ENCODE data around the gene ZNF93. TPM values are rescaled to one million over a fixed set of nuclear protein-coding genes. Genes with fewer than 3 reads are reported as not detected.

Gene ZNF93
- total and polyA plus RNA-seq, 2 of the 13 experiments (the other 11 are each of a cell fraction or from before 2014, with no cell fraction given): 0.49 to 0.66 TPM

DNA sequence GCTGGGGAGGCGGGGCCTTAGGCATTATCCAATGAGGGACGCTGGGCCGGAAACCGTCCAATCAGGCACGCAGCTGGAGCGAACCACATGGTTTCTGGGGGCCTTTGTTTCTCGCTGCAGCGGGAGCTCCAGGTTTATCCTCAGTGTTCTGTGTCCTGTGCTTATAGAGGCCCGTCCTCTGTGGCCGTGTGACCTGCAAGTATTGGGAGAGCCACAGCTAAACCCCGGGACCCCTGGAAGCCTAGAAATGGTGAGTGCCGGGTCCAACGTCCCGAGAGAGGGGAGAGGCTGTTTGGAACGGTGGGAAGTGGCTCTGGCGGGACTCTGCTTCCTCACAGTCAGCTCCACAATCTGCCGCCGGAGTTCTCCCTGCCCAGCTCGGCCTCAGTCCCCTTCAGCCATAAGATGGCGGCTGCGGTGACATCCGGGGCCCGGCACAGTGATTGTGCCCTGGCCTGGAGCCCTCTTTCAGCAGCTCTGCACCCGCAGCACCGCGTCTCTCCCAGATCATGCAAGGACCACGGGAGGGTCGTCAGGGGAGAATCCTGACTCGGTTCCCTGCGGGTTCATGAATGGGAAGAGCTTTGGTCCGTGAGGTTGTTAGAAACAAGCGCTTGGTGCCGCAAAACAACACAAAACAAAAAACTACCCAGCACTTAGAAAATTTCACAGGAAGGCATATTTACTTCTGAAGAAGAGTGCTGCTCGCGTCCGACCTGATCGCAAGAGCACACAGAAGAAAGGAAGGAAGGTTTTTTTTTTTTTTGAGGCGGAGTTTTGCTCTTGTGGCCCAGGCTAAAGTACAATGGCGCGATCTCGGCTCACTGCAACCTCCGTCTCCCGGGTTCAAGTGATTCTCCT is 34.8 kb upstream of the ZNF93 start, which contains the start of gene ZNF253 (continued):
- TF ChIP-seq RFXAP (CRISPR knock-in tag; IDR thresholded peaks at IDR 0.05; ENCODE audit: borderline replicate concordance): peak; percentile 89
- TF ChIP-seq, protein P1, sequence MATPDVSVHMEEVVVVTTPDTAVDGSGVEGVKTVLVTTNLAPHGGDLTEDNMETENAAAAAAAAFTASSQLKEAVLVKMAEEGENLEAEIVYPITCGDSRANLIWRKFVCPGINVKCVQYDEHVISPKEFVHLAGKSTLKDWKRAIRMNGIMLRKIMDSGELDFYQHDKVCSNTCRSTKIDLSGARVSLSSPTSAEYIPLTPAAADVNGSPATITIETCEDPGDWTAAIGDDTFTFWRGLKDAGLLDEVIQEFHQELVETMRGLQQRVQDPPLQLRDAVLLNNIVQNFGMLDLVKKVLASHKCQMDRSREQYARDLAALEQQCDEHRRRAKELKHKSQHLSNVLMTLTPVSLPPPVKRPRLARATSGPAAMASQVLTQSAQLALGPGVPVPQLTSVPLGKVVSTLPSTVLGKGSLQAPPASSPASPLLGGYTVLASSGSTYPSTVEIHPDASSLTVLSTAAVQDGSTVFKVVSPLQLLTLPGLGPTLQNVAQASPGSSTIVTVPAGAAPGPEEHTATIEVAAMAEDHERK (CRISPR knock-in tag; IDR thresholded peaks at IDR 0.05; ENCODE audit: low read depth): no peak
- TF ChIP-seq ZNF761 (CRISPR knock-in tag; conservative IDR thresholded peaks at IDR 0.05): peak; percentile 34; the same call in 1 of the 2 replicates
- TF ChIP-seq, protein P2, sequence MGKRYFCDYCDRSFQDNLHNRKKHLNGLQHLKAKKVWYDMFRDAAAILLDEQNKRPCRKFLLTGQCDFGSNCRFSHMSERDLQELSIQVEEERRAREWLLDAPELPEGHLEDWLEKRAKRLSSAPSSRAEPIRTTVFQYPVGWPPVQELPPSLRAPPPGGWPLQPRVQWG (CRISPR knock-in tag; IDR thresholded peaks at IDR 0.05; ENCODE audit: borderline replicate concordance, low read depth): no peak
- no peak for TF ChIP-seq ZNF496 (CRISPR knock-in tag; IDR thresholded peaks at IDR 0.05; ENCODE audit: insufficient replicate concordance)
- no peak for TF ChIP-seq NFIC (IDR thresholded peaks at IDR 0.05; ENCODE audit: low read length)
- no peak for TF ChIP-seq SRSF9 (IDR thresholded peaks at IDR 0.05; ENCODE audit: borderline replicate concordance, insufficient read depth, low read depth, low read length, poor library complexity, severe bottlenecking)
- TF ChIP-seq ZNF160 (CRISPR knock-in tag; IDR thresholded peaks at IDR 0.05): no peak
- TF ChIP-seq ZNF446 (CRISPR knock-in tag; IDR thresholded peaks at IDR 0.05): no peak
- TF ChIP-seq ZNF841 (CRISPR knock-in tag; IDR thresholded peaks at IDR 0.05; ENCODE audit: borderline replicate concordance): no peak
- TF ChIP-seq, protein P3, sequence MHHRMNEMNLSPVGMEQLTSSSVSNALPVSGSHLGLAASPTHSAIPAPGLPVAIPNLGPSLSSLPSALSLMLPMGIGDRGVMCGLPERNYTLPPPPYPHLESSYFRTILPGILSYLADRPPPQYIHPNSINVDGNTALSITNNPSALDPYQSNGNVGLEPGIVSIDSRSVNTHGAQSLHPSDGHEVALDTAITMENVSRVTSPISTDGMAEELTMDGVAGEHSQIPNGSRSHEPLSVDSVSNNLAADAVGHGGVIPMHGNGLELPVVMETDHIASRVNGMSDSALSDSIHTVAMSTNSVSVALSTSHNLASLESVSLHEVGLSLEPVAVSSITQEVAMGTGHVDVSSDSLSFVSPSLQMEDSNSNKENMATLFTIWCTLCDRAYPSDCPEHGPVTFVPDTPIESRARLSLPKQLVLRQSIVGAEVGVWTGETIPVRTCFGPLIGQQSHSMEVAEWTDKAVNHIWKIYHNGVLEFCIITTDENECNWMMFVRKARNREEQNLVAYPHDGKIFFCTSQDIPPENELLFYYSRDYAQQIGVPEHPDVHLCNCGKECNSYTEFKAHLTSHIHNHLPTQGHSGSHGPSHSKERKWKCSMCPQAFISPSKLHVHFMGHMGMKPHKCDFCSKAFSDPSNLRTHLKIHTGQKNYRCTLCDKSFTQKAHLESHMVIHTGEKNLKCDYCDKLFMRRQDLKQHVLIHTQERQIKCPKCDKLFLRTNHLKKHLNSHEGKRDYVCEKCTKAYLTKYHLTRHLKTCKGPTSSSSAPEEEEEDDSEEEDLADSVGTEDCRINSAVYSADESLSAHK (CRISPR knock-in tag; IDR thresholded peaks at IDR 0.05; ENCODE audit: borderline replicate concordance): peak; percentile 23; the same call in 1 of the 2 replicates
- no peak for TF ChIP-seq SMYD3 (CRISPR knock-in tag; IDR thresholded peaks at IDR 0.05)
- peak; percentile 36; the same call in 1 of the 2 replicates for TF ChIP-seq ZSCAN21 (CRISPR knock-in tag; IDR thresholded peaks at IDR 0.05; ENCODE audit: borderline replicate concordance)
- TF ChIP-seq ZNF263 (CRISPR knock-in tag; IDR thresholded peaks at IDR 0.05): no peak
- TF ChIP-seq KLF6 (CRISPR knock-in tag; IDR thresholded peaks at IDR 0.05): peak; percentile 62; the same call in 1 of the 2 replicates
- TF ChIP-seq ZBTB21 (CRISPR knock-in tag; IDR thresholded peaks at IDR 0.05): no peak
- peak; percentile 78 for TF ChIP-seq PHF8 (CRISPR knock-in tag; IDR thresholded peaks at IDR 0.05)
- TF ChIP-seq SNRNP70 (IDR thresholded peaks at IDR 0.05; ENCODE audit: low read depth, low read length): no peak
- TF ChIP-seq ZNF550 (CRISPR knock-in tag; IDR thresholded peaks at IDR 0.05; ENCODE audit: borderline replicate concordance): no peak
- TF ChIP-seq PAF1 (CRISPR knock-in tag; IDR thresholded peaks at IDR 0.05): no peak
- peak; percentile 55; the same call in 1 of the 2 replicates for TF ChIP-seq ZNF337 (CRISPR knock-in tag; IDR thresholded peaks at IDR 0.05; ENCODE audit: borderline replicate concordance, low read depth)
- no peak for TF ChIP-seq ZSCAN29 (CRISPR knock-in tag; conservative IDR thresholded peaks at IDR 0.05)
- TF ChIP-seq, protein P4, sequence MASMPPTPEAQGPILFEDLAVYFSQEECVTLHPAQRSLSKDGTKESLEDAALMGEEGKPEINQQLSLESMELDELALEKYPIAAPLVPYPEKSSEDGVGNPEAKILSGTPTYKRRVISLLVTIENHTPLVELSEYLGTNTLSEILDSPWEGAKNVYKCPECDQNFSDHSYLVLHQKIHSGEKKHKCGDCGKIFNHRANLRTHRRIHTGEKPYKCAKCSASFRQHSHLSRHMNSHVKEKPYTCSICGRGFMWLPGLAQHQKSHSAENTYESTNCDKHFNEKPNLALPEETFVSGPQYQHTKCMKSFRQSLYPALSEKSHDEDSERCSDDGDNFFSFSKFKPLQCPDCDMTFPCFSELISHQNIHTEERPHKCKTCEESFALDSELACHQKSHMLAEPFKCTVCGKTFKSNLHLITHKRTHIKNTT (CRISPR knock-in tag; IDR thresholded peaks at IDR 0.05): no peak
- no peak for TF ChIP-seq KAT2B (IDR thresholded peaks at IDR 0.05; ENCODE audit: borderline replicate concordance, low read depth, low read length)
- TF ChIP-seq ZNF773 (CRISPR knock-in tag; IDR thresholded peaks at IDR 0.05; ENCODE audit: borderline replicate concordance): no peak

All from HepG2 (cell line).